SU-DHL-6 (cell line): Measurements from ENCODE around the gene RANBP3.
"Not testable (repeated sequence)": the region's sequence is repeated elsewhere in the genome, so short reads cannot be mapped to it uniquely, and the experiment has no call there.

Source experiments
- H2AFZ ChIP-seq: fragments of 200-600 bp; sonication (generic); 2 replicates; pipeline ENCODE4 v1.6.1; 2014; ENCODE audit warnings: low read depth, mild to moderate bottlenecking, moderate library complexity, mixed read lengths, antibody characterized with exemption, low read length; ENCODE audit not compliant: severe bottlenecking
- H3F3A ChIP-seq: fragments of 200-600 bp; shearing (Covaris generic); 2 replicates; pipeline ENCODE4 v1.6.0; 2016; ENCODE audit warnings: antibody characterized with exemption, mild to moderate bottlenecking; ENCODE audit not compliant: insufficient read depth
- H3K27ac ChIP-seq: fragments of 200-600 bp; sonication (generic); 2 replicates; pipeline ENCODE4 v1.5.1; 2016; ENCODE audit warnings: low read depth, mild to moderate bottlenecking, low read length, moderate library complexity, mixed read lengths
- H3K27me3 ChIP-seq: fragments of 200-600 bp; sonication (generic), shearing (Covaris generic); 2 replicates; pipeline ENCODE4 v1.6.0; 2014; ENCODE audit warnings: mild to moderate bottlenecking, low read length
- H3K36me3 ChIP-seq: fragments of 200-600 bp; sonication (generic); 2 replicates; pipeline ENCODE4 v1.6.1; 2014; ENCODE audit warnings: mild to moderate bottlenecking, low read length, mixed read lengths
- H3K4me2 ChIP-seq: fragments of 300-600, 200-600 bp; shearing (Covaris generic), sonication (generic); 2 replicates; pipeline ENCODE4 v1.6.0; 2014; ENCODE audit warnings: low read length, low read depth, mild to moderate bottlenecking; ENCODE audit not compliant: poor library complexity, severe bottlenecking
- H3K4me3 ChIP-seq: fragments of 200-600 bp; sonication (generic); 2 replicates; pipeline ENCODE4 v1.5.1; 2014; ENCODE audit warnings: antibody characterized with exemption, low read length, mild to moderate bottlenecking, mixed read lengths; ENCODE audit not compliant: insufficient read depth, poor library complexity, severe bottlenecking
- H3K79me2 ChIP-seq: fragments of 200-600 bp; sonication (generic); 2 replicates; pipeline ENCODE4 v1.6.1; 2014; ENCODE audit warnings: mild to moderate bottlenecking, low read length, moderate library complexity; ENCODE audit not compliant: insufficient read depth
- H3K9ac ChIP-seq: fragments of 200-600 bp; sonication (generic); 2 replicates; pipeline ENCODE4 v1.7.0; 2014; ENCODE audit warnings: mild to moderate bottlenecking, low read length
- H3K9me2 ChIP-seq: fragments of 200-600 bp; sonication (generic); replicated peaks from 2 replicates; pipeline ENCODE4 v1.6.1; 2014; ENCODE audit warnings: low read length; ENCODE audit not compliant: insufficient read depth
- H3K9me3 ChIP-seq: fragments of 200-600 bp; sonication (generic); 2 replicates; pipeline ENCODE4 v1.6.1; 2014; ENCODE audit warnings: low read length, mixed read lengths; ENCODE audit not compliant: insufficient read depth
- H4K20me1 ChIP-seq: fragments of 200-600 bp; sonication (generic); 2 replicates; pipeline ENCODE4 v1.6.1; 2014; ENCODE audit warnings: low read depth, mild to moderate bottlenecking, antibody characterized with exemption, low read length, moderate library complexity, mixed read lengths
- CTCF ChIP-seq: fragments of 200-600 bp; sonication (generic); IDR thresholded peaks from one replicate; pipeline ENCODE4 v1.5.1; 2017; ENCODE audit warnings: antibody characterized with exemption, mild to moderate bottlenecking, low read length, moderate library complexity; ENCODE audit not compliant: insufficient read depth, poor library complexity, severe bottlenecking
- EZH2phosphoT487 ChIP-seq: fragments of 200-600 bp; sonication (generic), shearing (Covaris generic); conservative IDR thresholded peaks from 2 replicates; pipeline ENCODE4 v1.6.1; 2018; ENCODE audit warnings: mild to moderate bottlenecking, antibody characterized with exemption, low read length, moderate library complexity, mixed read lengths

Gene RANBP3

GRCh38 chr19:6011206-6011605 lies 33.3 kb upstream of the RANBP3 start:
- Histone ChIP-seq H3K9me3 (no peaks in the 10 kb centered on the region), H3K9ac (no peak overlapping the region), H3K4me3 (no peak overlapping the region), H3K36me3 (no peaks in the 10 kb centered on the region), H3F3A (no peaks in the 10 kb centered on the region), H3K9me2 (no peaks in the 10 kb centered on the region), H3K27ac (no peak overlapping the region), H3K4me2 (no peak overlapping the region), H3K79me2 (no peaks in the 10 kb centered on the region), H3K27me3 (no peaks in the 10 kb centered on the region), H2AFZ (no peak overlapping the region), H4K20me1 (no peaks in the 10 kb centered on the region)
- no peak for TF ChIP-seq CTCF
- no peak for TF ChIP-seq EZH2phosphoT487

GRCh38 chr19:6010107-6010506 lies 32.2 kb upstream of the RANBP3 start:
- H3K4me2 ChIP-seq, result no peak overlapping the region
- TF ChIP-seq CTCF, result no peak
- TF ChIP-seq EZH2phosphoT487, result no peak
- no peaks in the 10 kb centered on the region for H3F3A ChIP-seq
- no peak overlapping the region for H3K27ac ChIP-seq
- H3K4me3 ChIP-seq, result no peak overlapping the region
- H4K20me1 ChIP-seq, result no peaks in the 10 kb centered on the region
- H3K79me2 ChIP-seq, result no peaks in the 10 kb centered on the region
- no peak overlapping the region for H3K9ac ChIP-seq
- H3K9me3 ChIP-seq, result no peaks in the 10 kb centered on the region
- H3K36me3 ChIP-seq, result no peaks in the 10 kb centered on the region
- H3K9me2 ChIP-seq, result no peaks in the 10 kb centered on the region
- H3K27me3 ChIP-seq, result no peaks in the 10 kb centered on the region
- no peak overlapping the region for H2AFZ ChIP-seq

- H3K4me3 ChIP-seq, result no peak overlapping the region
- no peaks in the 10 kb centered on the region for H3K79me2 ChIP-seq
- H3K27me3 ChIP-seq, result no peaks in the 10 kb centered on the region
- no peaks in the 10 kb centered on the region for H3K36me3 ChIP-seq
- no peaks in the 10 kb centered on the region for H3F3A ChIP-seq
- H3K4me2 ChIP-seq, result no peak overlapping the region
- TF ChIP-seq CTCF (no peak), EZH2phosphoT487 (no peak)
- H3K9me3 ChIP-seq, result no peaks in the 10 kb centered on the region
- H2AFZ ChIP-seq, result no peak overlapping the region
- H3K9me2 ChIP-seq, result no peaks in the 10 kb centered on the region
- no peak overlapping the region for H3K27ac ChIP-seq
- H3K9ac ChIP-seq, result no peak overlapping the region
- H4K20me1 ChIP-seq, result no peaks in the 10 kb centered on the region
These were observed 29.9 kb upstream of the RANBP3 start for GRCh38 chr19:6007866-6008265.

- Histone ChIP-seq H3K9me2 (no peaks in the 10 kb centered on the region), H3F3A (no peaks in the 10 kb centered on the region), H3K9me3 (no peaks in the 10 kb centered on the region), H3K9ac (no peak overlapping the region), H3K4me2 (no peak overlapping the region), H2AFZ (no peak overlapping the region), H3K27me3 (no peaks in the 10 kb centered on the region), H4K20me1 (no peaks in the 10 kb centered on the region), H3K36me3 (no peaks in the 10 kb centered on the region), H3K27ac (no peak overlapping the region), H3K4me3 (no peak overlapping the region), H3K79me2 (no peaks in the 10 kb centered on the region)
- TF ChIP-seq CTCF (no peak), EZH2phosphoT487 (no peak)
These were observed 29.0 kb upstream of the RANBP3 start for GRCh38 chr19:6006896-6007295.

- H3K9ac ChIP-seq, H3K36me3 ChIP-seq, H3K4me2 ChIP-seq, H3K79me2 ChIP-seq, H2AFZ ChIP-seq, H3K27me3 ChIP-seq, H3K27ac ChIP-seq, H4K20me1 ChIP-seq, H3K9me2 ChIP-seq, H3K9me3 ChIP-seq, H3K4me3 ChIP-seq, H3F3A ChIP-seq: not testable (repeated sequence)
These were observed 28.1 kb upstream of the RANBP3 start for GRCh38 chr19:6006070-6006446.
